HG02973 (cell line): ENCODE data around the gene RBM17.
A peak's percentile ranks its signal among the peaks of the same experiment; 100 is the strongest.
"Not testable (repeated sequence)": the region's sequence is repeated elsewhere in the genome, so short reads cannot be mapped to it uniquely, and the experiment has no call there.

ENCODE experiments used
- ATAC-seq: cut with Tn5 transposase; IDR thresholded peaks from one replicate; pipeline ENCODE4 v1.9.1; 2021; ENCODE audit warnings: moderate library complexity; ENCODE audit not compliant: unreplicated experiment

Gene RBM17

DNA sequence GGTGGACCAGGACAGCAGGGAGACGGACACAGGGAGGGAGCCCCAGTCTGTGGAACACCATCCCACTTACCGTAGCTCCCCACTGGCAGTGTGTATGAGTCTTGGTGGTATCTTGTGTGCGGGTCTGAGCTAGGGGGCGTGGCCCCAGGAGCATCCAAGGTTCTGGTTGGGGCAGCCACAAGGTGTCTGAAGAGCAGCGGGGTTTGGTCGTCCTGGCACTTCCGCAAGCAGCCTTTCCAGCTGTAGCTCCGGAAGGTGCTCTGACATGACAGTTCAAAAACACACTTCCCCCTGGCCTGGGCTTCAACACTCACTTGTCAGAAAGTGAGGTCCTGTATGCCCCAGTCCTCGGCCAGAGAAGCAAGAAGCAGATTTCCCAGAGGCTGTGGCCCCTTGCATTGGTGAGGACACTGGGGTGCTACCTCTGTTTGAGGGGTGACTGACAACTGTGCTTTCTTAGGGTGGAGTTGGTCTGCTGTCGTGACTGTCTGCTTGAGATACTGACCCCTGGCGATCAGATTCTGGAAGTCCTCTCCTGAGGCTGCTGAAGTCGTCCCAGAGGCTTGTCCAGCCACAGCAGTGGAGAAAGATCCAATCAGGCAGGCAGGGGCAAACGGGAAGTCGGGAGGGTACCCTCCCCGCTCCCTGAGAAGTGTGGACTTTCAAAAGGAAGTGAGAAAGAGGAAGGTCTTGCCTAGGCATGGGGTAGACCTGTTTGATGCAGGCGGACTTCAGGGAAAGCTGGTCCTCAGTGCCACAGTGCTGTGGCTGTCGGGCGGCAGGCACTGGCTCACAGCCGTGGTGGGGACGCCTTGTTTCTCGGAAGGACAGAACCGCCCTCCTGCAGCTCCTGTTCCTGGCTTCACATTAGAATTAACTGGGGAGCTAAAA lies 62.5 kb downstream of the RBM17 start:
- peak; percentile 69 for ATAC-seq

DNA sequence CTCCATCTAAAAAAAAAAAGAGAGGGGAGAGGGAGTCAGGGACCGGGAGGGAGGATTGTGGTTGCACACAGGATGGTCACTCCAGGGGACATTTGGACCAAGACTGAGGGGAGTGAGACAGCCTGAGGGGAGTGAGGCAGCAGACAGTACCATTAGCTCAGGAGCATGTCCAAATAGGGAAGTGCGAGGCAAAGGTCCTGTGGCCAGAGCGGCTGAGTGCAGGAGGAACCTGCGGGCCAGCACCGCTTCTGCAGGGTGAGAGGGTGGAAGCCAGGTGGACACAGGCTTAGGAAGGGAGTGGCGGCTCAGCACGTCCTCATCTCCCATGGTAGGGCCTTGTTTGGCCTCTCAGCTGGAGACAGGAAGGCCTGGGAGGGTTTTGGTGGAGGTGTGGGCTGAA lies 65.0 kb downstream of the RBM17 start:
- ATAC-seq = no peak

DNA sequence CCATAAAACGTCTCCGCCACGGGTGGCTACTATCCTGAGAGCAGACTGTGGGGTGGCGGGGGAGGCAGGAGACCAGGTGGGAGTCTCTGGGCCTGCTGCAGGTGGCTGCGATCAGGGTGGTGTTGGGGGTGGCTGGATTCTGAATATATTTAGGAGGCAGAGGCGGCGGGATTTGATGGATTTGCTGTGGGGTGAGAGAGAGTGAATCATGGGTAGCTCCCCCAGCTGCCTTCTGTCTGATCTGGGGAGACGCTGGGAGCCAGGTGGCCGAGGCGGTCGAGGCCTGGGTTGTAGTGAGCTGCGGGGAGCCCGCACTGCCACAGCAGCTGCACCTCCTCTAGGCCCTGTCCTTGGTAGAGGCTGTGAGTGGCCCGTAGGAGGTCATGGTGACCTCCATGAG lies 65.7 kb downstream of the RBM17 start:
- ATAC-seq = no peak

DNA sequence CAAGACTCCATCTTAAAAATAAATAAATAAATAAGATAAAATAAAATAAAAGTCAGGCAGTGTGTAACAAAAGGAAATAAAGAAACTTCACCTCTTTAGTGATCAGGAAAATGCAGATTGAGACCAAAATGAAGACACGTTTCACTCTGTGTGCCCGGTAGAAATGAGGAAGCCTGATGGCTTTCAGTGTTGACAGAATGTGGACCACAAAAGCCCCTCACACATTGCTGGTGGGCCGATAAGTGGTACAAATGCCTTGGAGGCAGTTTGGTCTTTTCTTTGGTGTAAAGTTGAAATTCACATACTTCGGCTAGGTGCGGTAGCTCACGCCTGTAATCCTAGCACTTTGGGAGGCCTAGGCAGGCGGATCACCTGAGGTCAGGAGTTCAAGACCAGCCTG lies 69.4 kb downstream of the RBM17 start:
- no peak for ATAC-seq

DNA sequence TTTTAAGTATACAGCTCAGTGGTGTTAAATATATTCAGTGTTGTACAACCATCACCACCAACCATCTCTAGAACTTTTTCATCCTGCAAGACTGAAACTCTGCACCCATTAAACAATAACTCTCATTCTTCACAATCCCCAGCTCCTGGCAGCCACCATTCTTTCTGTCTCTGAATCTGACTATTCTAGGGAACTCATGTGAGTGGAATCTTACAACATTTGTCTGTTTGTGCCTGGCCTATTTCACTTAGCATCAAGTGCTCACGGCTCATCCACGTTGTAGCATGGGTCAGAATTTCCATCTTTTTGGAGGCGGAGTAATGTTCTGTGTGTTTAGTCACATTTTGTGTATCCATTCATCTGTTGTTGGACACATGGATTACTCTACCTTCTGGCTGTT lies 73.1 kb downstream of the RBM17 start:
- no peak for ATAC-seq

DNA sequence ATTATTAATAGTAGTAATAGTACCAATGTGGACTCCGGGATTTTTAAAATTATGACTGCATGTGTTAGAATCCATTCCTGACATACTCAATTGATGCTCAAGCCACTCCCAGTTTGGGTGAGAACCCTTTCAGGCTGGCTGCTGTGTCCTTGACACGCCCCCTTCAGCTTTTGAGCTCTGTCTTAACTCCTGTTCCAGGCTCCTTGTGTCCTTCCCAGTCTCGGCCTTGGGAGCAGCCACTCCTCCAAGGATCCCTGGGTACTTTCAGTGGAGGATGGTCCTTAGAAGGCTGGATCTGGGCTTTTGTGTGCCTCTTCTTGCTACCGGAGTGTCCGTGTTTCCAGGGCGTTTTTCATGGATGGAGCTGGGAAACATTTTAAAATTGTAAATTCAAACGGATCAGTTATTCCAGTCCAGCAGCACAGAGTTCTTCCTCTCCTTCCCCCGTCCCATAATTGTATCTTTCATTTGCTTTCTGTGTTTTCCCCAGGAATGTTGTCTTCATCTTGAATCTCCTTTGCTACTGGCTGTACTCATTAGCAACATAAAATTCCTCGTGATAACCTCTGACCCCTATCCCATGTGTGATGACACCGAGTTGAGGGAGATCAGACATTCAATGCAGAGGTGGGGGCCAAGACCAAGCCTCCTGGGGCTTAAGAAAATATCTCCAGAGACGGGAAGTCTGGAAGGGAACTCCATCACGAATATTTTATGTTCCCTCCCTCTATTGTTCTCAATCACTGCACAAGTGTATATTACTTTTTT lies 73.9 kb downstream of the RBM17 start:
- no peak for ATAC-seq

DNA sequence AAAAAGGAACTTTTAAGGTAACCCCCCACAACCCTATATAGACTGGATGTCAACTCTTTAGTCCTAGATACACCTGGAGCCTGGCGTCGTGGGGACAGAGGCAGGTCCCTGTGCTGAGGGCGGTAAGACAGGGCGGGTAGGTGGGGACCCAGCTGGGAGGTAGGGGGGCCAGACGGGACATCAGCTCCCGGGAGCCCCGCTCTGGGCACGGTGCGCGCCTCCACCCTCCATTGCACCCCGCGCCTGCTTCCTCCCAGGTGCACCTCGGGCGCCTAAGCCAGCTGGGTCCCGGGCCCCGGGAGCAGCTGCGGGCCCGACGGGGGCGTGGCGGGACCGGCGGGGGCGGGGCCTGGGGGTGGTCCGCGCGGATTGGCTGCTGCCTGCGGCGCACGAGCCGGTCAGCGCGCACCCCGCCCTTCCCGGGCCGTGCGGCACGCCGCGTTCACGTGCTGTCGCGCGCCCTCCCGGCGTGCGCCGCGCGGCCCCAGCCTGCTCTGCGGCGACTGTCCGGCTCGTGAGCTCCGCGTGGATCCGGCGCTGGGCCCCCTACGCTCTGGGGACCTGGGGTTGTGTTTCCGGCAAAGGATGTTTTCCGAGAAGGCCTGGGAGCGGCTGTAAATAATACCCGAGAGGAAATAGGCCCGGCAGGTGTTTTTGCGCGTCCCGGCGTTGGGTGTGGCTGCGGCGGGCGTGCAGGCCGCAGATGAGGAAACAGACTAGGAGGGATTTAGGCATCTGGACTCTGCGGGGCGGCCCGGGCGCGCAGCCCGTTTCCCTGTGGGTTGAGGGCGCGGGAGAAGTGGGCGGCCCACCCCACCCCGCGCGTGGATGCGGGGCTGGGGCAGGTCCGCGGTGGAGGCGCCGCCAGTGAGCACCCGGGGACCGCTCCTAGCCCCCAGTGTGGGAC lies 74.8 kb downstream of the RBM17 start:
- peak; percentile 93 for ATAC-seq

DNA sequence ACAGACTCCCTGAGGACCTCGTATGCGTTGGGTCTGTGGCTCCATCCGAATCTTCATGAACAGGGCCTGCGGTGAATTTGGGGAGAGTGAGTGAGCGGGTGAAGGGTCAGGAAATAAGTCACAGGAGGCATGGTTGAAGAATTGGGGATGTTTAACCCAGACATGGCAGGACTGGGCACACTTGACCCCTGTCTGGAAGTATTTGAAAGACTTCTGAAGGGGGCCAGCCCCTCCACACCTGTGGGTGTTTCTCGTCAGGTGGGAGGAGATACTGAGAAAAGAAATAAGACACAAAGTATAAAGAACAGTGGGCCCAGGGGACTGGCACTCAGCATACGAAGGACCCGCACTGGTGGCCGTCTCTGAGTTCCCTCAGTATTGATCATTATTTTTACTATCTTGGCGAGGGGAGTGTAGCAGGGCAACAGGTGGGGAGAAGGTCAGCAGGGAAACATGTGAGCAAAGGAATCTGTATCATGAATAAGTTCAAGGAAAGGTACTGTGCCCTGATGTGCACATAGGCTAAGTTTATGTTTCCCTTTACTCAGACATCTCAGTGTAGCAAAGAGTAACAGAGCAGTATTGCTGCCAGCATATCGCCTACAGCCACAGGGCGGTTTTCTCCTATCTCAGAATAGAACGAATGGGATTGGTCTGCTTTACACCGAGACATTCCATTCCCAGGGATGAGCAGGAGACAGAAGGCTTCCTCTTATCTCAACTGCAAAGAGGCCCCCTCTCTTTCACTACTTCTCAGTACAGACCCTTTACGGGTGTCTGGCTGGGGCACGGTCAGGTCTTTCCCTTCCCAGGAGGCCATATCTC lies 75.6 kb downstream of the RBM17 start:
- no peak for ATAC-seq

DNA sequence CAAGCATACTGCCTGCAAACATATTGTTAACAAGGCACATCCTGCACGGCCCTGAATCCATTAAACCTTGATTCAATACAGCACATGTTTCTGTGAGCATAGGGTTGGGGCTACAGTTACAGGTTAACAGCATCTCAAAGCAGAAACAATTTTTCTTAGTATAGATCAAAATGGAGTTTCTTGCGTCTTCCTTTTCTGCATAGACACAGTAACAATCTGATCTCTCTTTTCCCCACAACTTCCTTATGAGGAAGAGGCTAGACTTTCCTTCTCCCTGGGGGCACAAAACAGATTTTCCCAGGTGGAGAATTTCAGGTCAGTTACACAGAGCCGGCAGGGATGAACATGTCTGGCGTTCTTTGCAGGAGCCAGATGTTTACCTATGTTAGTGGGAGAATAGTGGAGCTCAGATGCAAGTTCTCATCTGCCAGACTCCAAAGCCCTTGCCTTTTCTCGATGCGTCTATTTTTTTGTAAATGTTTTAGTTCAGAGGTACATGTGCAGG lies 76.4 kb downstream of the RBM17 start:
- ATAC-seq = no peak

DNA sequence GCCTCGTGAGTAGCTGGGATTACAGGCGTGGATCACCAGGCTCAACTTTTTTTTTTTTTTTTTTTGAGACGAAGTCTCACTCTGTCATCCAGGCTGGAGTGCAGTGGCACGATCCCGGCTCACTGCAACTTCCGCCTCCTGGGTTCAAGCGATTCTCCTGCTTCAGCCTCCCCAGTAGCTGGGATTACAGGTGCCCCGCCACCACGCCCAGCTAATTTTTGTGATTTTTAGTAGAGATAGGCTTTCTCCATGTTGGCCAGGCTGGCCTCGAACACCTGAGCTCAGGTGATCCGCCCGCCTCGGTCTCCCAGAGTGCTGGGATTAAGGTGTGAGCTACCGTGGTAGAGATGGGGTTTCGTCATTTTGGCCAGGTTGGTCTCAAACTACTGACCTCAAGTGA lies 77.1 kb downstream of the RBM17 start:
- ATAC-seq = not testable (repeated sequence)
